Transverse colon (tissue), 4 donors: Measurements from ENCODE around the gene COL19A1.

ENCODE experiments used
- EP300 ChIP-seq: sonication (generic); formaldehyde crosslinking; IDR thresholded peaks from one replicate; pipeline ENCODE4 v1.6.1; 2017; ENCODE audit warnings: antibody characterized with exemption, low read depth
- POLR2A ChIP-seq: fragments of 450-650 bp; IDR thresholded peaks from one replicate; pipeline ENCODE4 v1.6.1; 2016; ENCODE audit warnings: antibody characterized with exemption, mild to moderate bottlenecking, moderate library complexity
- POLR2AphosphoS5 ChIP-seq, 3 donors: sonication (generic); formaldehyde crosslinking; IDR thresholded peaks; one replicate each; pipeline ENCODE4 v1.6.1; 2016; ENCODE audit warnings: antibody characterized with exemption in 3 of 3
- TF ChIP-seq, protein P1 (sequence below), 5 experiments: fragments of 200-600 bp in 3 of 5; fragments of 450-650 bp in 2 of 5; sonication (generic) in 3 of 5; IDR thresholded peaks; 1 replicate in 2 of 5; 2 replicates in 3 of 5; pipeline ENCODE4 v1.5.1; 2016 to 2017; ENCODE audit warnings: antibody characterized with exemption in 5 of 5, inconsistent platforms in 3 of 5, mild to moderate bottlenecking in 2 of 5, moderate library complexity in 1 of 5

DNA sequence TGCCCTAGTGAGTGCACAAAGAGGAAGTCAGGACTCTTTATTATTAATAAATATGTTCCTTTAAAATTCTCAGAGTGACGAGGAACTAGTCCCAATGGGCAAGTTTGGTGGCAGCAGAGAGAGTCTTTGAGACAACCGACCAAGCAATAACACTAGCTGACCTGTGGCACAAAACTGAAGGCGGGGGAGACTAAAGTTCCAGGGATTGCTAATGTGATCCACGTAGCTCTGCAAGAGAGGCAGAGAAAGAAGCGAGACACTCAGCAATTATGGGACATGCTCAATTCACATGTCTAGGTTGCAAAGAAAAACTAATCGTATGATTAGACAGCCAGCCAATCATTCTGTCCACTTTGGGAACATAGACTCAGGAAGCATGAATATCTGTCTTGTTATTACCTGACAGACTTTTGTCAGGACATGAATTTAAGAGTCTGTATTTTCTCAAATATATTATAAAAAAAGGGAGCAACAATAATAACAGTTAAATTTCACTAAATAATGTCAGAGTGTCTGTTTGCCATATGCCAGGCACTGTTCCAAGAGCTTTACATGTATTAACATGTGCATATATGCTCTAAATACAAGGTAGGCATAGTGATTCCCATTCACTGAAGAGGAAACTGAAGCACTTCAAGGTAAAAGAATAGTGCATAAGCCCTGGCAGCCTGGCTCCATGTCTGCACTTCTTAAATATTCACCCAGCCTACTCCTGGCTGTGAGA lies 355.5 kb downstream of the COL19A1 start:
- TF ChIP-seq EP300 (no peak), POLR2A (no peak), POLR2AphosphoS5 (IDR thresholded peaks at IDR 0.05) (no peak)
- TF ChIP-seq, protein P1, sequence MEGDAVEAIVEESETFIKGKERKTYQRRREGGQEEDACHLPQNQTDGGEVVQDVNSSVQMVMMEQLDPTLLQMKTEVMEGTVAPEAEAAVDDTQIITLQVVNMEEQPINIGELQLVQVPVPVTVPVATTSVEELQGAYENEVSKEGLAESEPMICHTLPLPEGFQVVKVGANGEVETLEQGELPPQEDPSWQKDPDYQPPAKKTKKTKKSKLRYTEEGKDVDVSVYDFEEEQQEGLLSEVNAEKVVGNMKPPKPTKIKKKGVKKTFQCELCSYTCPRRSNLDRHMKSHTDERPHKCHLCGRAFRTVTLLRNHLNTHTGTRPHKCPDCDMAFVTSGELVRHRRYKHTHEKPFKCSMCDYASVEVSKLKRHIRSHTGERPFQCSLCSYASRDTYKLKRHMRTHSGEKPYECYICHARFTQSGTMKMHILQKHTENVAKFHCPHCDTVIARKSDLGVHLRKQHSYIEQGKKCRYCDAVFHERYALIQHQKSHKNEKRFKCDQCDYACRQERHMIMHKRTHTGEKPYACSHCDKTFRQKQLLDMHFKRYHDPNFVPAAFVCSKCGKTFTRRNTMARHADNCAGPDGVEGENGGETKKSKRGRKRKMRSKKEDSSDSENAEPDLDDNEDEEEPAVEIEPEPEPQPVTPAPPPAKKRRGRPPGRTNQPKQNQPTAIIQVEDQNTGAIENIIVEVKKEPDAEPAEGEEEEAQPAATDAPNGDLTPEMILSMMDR (IDR thresholded peaks at IDR 0.05), result no peak
